H1 (cell line): ENCODE measurements around the gene GCNT1. TPM values are rescaled to one million over a fixed set of nuclear protein-coding genes. Genes with fewer than 3 reads are reported as not detected.

Experiments
- CTCF ChIA-PET: fragments of 300-600 bp; sonication (Branson Sonifier 250); formaldehyde crosslinking; loops from one replicate; lab custom pipeline; 2021; ENCODE audit not compliant: partially characterized antibody; lab: Charles Lee
- POLR2A ChIA-PET: fragments of 300-600 bp; sonication (Branson Sonifier 250); formaldehyde crosslinking; loops from one replicate; lab custom pipeline; 2021; ENCODE audit warnings: inconsistent platforms; ENCODE audit not compliant: partially characterized antibody; lab: Charles Lee
- DNase-seq, 2 experiments: peaks; one replicate each; pipeline versions ENCODE4 v3.0.0 to v3.0.0-alpha.2; 2010 to 2022; ENCODE audit warnings: low spot score in 2 of 2, low read depth in 1 of 2, mixed read lengths in 1 of 2
- FAIRE-seq: peaks from 2 replicates; lab custom pipeline; 2011; peaks lifted over from hg19 to GRCh38; lab: Jason Lieb, UNC
- H2AFZ ChIP-seq: 2 replicates; pipeline ENCODE4 v1.8.1; 2012; ENCODE audit warnings: low read length, inconsistent platforms
- H2AK5ac ChIP-seq: 2 replicates; pipeline ENCODE4 v1.6.1; 2013; ENCODE audit warnings: low read depth, low read length
- H2BK120ac ChIP-seq: replicated peaks from 2 replicates; pipeline ENCODE3; 2013; ENCODE audit warnings: low read depth, low read length, inconsistent platforms
- H2BK12ac ChIP-seq: 2 replicates; pipeline ENCODE4 v1.6.1; 2013; ENCODE audit warnings: low read depth, low read length
- H2BK15ac ChIP-seq: 2 replicates; pipeline ENCODE4 v1.6.1; 2013; ENCODE audit warnings: low read length
- H2BK20ac ChIP-seq: 2 replicates; pipeline ENCODE4 v1.6.1; 2013; ENCODE audit warnings: low read length
- H2BK5ac ChIP-seq: 2 replicates; pipeline ENCODE4 v1.6.1; 2013; ENCODE audit warnings: low read depth, low read length
- H3K14ac ChIP-seq: 2 replicates; pipeline ENCODE4 v1.6.1; 2013; ENCODE audit warnings: inconsistent platforms; ENCODE audit not compliant: insufficient read length
- H3K18ac ChIP-seq: 2 replicates; pipeline ENCODE4 v1.6.1; 2013; ENCODE audit warnings: low read length; ENCODE audit errors: extremely low read depth
- H3K23ac ChIP-seq: 2 replicates; pipeline ENCODE4 v1.6.1; 2013; ENCODE audit warnings: inconsistent platforms; ENCODE audit not compliant: insufficient read length
- H3K23me2 ChIP-seq: 2 replicates; pipeline ENCODE4 v1.6.1; 2013; ENCODE audit warnings: low read depth, low read length
- H3K27ac ChIP-seq: 2 replicates; pipeline ENCODE4 v1.6.1; 2011; ENCODE audit warnings: low read depth, low read length, inconsistent platforms
- H3K27me3 ChIP-seq, 4 experiments: replicated peaks in 1 of 4; 1 replicate in 1 of 4; 2 replicates in 3 of 4; pipeline versions ENCODE4 v1.6.1 to v1.8.1; 2011 to 2013; ENCODE audit warnings: low read length in 3 of 4, mild to moderate bottlenecking in 3 of 4, inconsistent platforms in 2 of 4, mixed read lengths in 2 of 4, moderate library complexity in 1 of 4; ENCODE audit not compliant: control insufficient read depth in 3 of 4, insufficient read depth in 3 of 4; ENCODE audit errors: extremely low read depth in 1 of 4
- H3K36me3 ChIP-seq, 4 experiments: 2 replicates each; pipeline versions ENCODE4 v1.6.1 to v1.8.1; 2011 to 2013; ENCODE audit warnings: mild to moderate bottlenecking in 4 of 4, low read length in 3 of 4, moderate library complexity in 2 of 4, control low read depth in 1 of 4, inconsistent platforms in 1 of 4; ENCODE audit not compliant: insufficient read depth in 4 of 4, control insufficient read depth in 2 of 4
- H3K4ac ChIP-seq: replicated peaks from 2 replicates; pipeline ENCODE3; 2013; ENCODE audit warnings: low read length, low read depth, mixed read lengths, inconsistent platforms; ENCODE audit not compliant: insufficient read length
- H3K4me1 ChIP-seq, 4 experiments: replicated peaks in 1 of 4; 1 replicate in 1 of 4; 2 replicates in 3 of 4; pipeline versions ENCODE4 v1.6.1 to v1.8.1; 2011 to 2013; ENCODE audit warnings: low read length in 3 of 4, inconsistent platforms in 2 of 4, mixed read lengths in 1 of 4; ENCODE audit not compliant: insufficient read depth in 4 of 4, control insufficient read depth in 3 of 4
- H3K4me2 ChIP-seq, 2 experiments: 2 replicates each; pipeline versions ENCODE4 v1.6.1 to v1.8.1; 2011 to 2013; ENCODE audit warnings: low read depth in 2 of 2, low read length in 2 of 2, control low read depth in 1 of 2, inconsistent platforms in 1 of 2, mild to moderate bottlenecking in 1 of 2; ENCODE audit not compliant: insufficient read depth in 1 of 2
- H3K4me3 ChIP-seq, 4 experiments: fragments of 200-600, 300-600 bp in 1 of 4; sonication (generic), shearing (Covaris generic), sonication (Bioruptor Twin) in 1 of 4; 2 replicates each; pipeline versions ENCODE4 v1.5.1 to v1.8.1; 2011 to 2016; ENCODE audit warnings: low read length in 4 of 4, low read depth in 3 of 4, control low read depth in 2 of 4, inconsistent platforms in 2 of 4, mild to moderate bottlenecking in 2 of 4, mixed read lengths in 1 of 4, moderate library complexity in 1 of 4; ENCODE audit not compliant: insufficient read depth in 2 of 4; ENCODE audit errors: extremely low read depth in 1 of 4
- H3K56ac ChIP-seq: replicated peaks from 2 replicates; pipeline ENCODE3; 2013; ENCODE audit warnings: low read depth, mild to moderate bottlenecking, mixed read lengths, low read length, inconsistent platforms; ENCODE audit not compliant: insufficient read length
- H3K79me1 ChIP-seq: 2 replicates; pipeline ENCODE4 v1.6.1; 2013; ENCODE audit warnings: low read depth, low read length, control low read depth
- H3K79me2 ChIP-seq, 2 experiments: 2 replicates each; pipeline versions ENCODE4 v1.6.1 to v1.8.1; 2012 to 2013; ENCODE audit warnings: low read length in 2 of 2, mild to moderate bottlenecking in 2 of 2, inconsistent platforms in 1 of 2; ENCODE audit not compliant: insufficient read depth in 2 of 2, control insufficient read depth in 1 of 2
- H3K9ac ChIP-seq, 4 experiments: replicated peaks in 1 of 4; 1 replicate in 1 of 4; 2 replicates in 3 of 4; pipeline versions ENCODE4 v1.6.1 to v1.8.1; 2011 to 2013; ENCODE audit warnings: low read depth in 3 of 4, low read length in 3 of 4, control low read depth in 2 of 4, mild to moderate bottlenecking in 2 of 4, moderate library complexity in 2 of 4, inconsistent platforms in 1 of 4; ENCODE audit errors: extremely low read depth in 1 of 4
- H3K9me3 ChIP-seq, 2 experiments: 2 replicates each; pipeline versions ENCODE4 v1.6.1 to v1.8.1; 2012 to 2013; ENCODE audit warnings: mild to moderate bottlenecking in 2 of 2, moderate library complexity in 2 of 2, control low read depth in 1 of 2, inconsistent platforms in 1 of 2, low read depth in 1 of 2, low read length in 1 of 2, mixed read lengths in 1 of 2; ENCODE audit not compliant: insufficient read depth in 2 of 2
- H4K20me1 ChIP-seq, 2 experiments: replicated peaks in 1 of 2; 2 replicates each; pipeline versions ENCODE3 to v1.8.1; 2011 to 2013; ENCODE audit warnings: inconsistent platforms in 2 of 2, low read length in 2 of 2, mild to moderate bottlenecking in 1 of 2; ENCODE audit not compliant: insufficient read depth in 2 of 2, control insufficient read depth in 1 of 2
- H4K5ac ChIP-seq: 2 replicates; pipeline ENCODE4 v1.6.1; 2013; ENCODE audit warnings: low read length, low read depth, mixed read lengths, inconsistent platforms; ENCODE audit not compliant: insufficient read length
- H4K8ac ChIP-seq: 2 replicates; pipeline ENCODE4 v1.8.0; 2013; ENCODE audit warnings: mild to moderate bottlenecking, moderate library complexity, low read length, inconsistent platforms; ENCODE audit not compliant: insufficient read depth; ENCODE audit errors: extremely low read depth
- H4K91ac ChIP-seq: replicated peaks from 2 replicates; pipeline ENCODE3; 2013; ENCODE audit warnings: low read length, mixed read lengths, inconsistent platforms; ENCODE audit not compliant: insufficient read length
- HDAC2 ChIP-seq, 2 experiments: fragments of 300-600 bp in 1 of 2; sonication (generic) in 1 of 2; IDR thresholded peaks; 2 replicates each; pipeline ENCODE4 v1.6.1; 2011 to 2012; ENCODE audit warnings: low read depth in 2 of 2, low read length in 2 of 2, mild to moderate bottlenecking in 2 of 2, moderate library complexity in 2 of 2, borderline replicate concordance in 1 of 2, inconsistent platforms in 1 of 2
- MAX ChIP-seq: IDR thresholded peaks from 2 replicates; pipeline ENCODE4 v1.6.1; 2012; ENCODE audit warnings: inconsistent platforms
- SP4 ChIP-seq: IDR thresholded peaks from 2 replicates; pipeline ENCODE4 v1.6.1; 2012; ENCODE audit warnings: low read length, inconsistent platforms
- WGBS, 2 experiments: shearing (Covaris generic) in 1 of 2; methylation state at CpG; one replicate each; pipeline versions ENCODE4 v1.1.6 to v1.1.7; 2013 to 2015; ENCODE audit warnings: low lambda C conversion rate in 2 of 2, mixed read lengths in 2 of 2, inconsistent platforms in 1 of 2, low coverage in 1 of 2, missing lambda C conversion rate in 1 of 2; ENCODE audit not compliant: insufficient replicate concordance in 2 of 2, insufficient coverage in 1 of 2, insufficient read length in 1 of 2; ENCODE audit errors: extremely low coverage in 1 of 2, missing lambda C conversion rate in 1 of 2; 5-methylcytosine and 5-hydroxymethylcytosine counted together
- polyA plus RNA-seq, 7 experiments: library from polyadenylated mRNA; depleted of rRNA in 3 of 7; stranded (reverse) in 5 of 7; unstranded in 2 of 7; fragments of >200 nt in 5 of 7; fragments of 200-250 nt in 2 of 7; gene quantifications; 1 replicate in 5 of 7; 2 replicates in 1 of 7; 4 replicates in 1 of 7; pipeline versions ENCODE4 v1.2.1 to v1.2.3, GENCODE V29; 2011 to 2013; ENCODE audit warnings: missing spikeins in 2 of 7, mixed read lengths in 2 of 7
- total RNA-seq: library from RNA; stranded (reverse); fragmentation: NEBNext Ultra II Directional; extraction: Animal tissue kit (Norgen Biotek cat#: 25700); gene quantifications from 2 replicates; pipeline ENCODE4 v1.2.1, GENCODE V29; 2021

Gene GCNT1
- total and polyA plus RNA-seq, 2 of the 8 experiments (the other 6 are each of a cell fraction or from before 2014, with no cell fraction given), result 13.0 to 16.5 TPM

DNA sequence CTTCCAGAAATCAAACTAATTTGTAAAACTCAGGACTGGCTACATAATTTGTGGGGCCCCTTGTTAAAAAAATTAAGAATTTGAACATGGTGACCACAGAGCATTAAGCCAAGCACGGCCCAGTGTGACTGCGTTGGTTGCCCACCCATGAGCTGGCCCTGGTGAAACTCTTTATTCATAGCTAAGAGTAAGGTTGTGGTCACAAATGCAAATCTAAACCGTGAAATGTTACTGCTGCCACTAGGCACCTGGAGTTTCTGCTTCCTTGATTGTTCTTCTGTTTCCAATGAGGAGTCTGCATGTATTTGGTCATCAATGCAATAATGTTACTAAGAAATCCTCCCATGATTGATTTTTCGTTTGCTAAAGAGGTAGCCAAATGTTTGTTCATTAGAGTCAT, 4.2 kb downstream of the GCNT1 start:
- H3K4me2 ChIP-seq, result no peak overlapping the region
- TF ChIP-seq SP4, result no peak
- TF ChIP-seq MAX, result no peak
- no peak for TF ChIP-seq HDAC2 (IDR thresholded peaks at IDR 0.05; ENCODE audit: borderline replicate concordance in 1 of 2, low read depth in 2 of 2, low read length in 2 of 2)
- H2BK12ac ChIP-seq, result no peak overlapping the region
- no peak overlapping the region for H2AK5ac ChIP-seq
- H2AFZ ChIP-seq, result no peak overlapping the region
- no peak overlapping the region for H3K18ac ChIP-seq
- H3K14ac ChIP-seq, result no peak overlapping the region
- H3K23ac ChIP-seq, result no peak overlapping the region
- H3K27me3 ChIP-seq, result peaks cover 0 to 9% (median 4%) of the 10 kb centered on the region in 4 experiments; a peak in 6 of 7 replicates
- no peak overlapping the region for H3K56ac ChIP-seq
- no peak for DNase-seq
- H4K5ac ChIP-seq, result no peak overlapping the region
- peaks cover 0 to 35% of the 10 kb centered on the region in 2 experiments; a peak in 2 of 4 replicates for H3K79me2 ChIP-seq
- peaks cover 0 to 3% (median 2%) of the 10 kb centered on the region in 4 experiments; a peak in 4 of 7 replicates for H3K4me1 ChIP-seq
- ChIA-PET CTCF (interaction anchor here (1.4 to 2.1 kb wide), 2 partner anchors 15 to 196 kb away, joined by 5 to 7 read pairs; no protein-coding TSS in a partner anchor), POLR2A (no interaction called here)
- no peak overlapping the region for H2BK5ac ChIP-seq
- H3K36me3 ChIP-seq, result no peaks in the 10 kb centered on the region; a peak in 1 of 8 replicates
- no peak overlapping the region for H4K8ac ChIP-seq
- WGBS, 2 experiments, result 87% methylated on average over 4 of the region's 4 CpGs; no CpG with 5 or more reads in 1 of the 2 experiments
- FAIRE-seq, result no peak
- no peak overlapping the region for H3K9ac ChIP-seq
- no peak overlapping the region for H3K27ac ChIP-seq
- H4K91ac ChIP-seq, result no peak overlapping the region
- H3K4me3 ChIP-seq, result no peak overlapping the region
- H3K4ac ChIP-seq, result no peak overlapping the region
- H3K9me3 ChIP-seq, result no peaks in the 10 kb centered on the region
- no peak overlapping the region for H2BK20ac ChIP-seq
- H4K20me1 ChIP-seq, result no peaks in the 10 kb centered on the region
- peaks cover 12% of the 10 kb centered on the region for H3K23me2 ChIP-seq
- H2BK120ac ChIP-seq, result no peak overlapping the region
- no peak overlapping the region for H2BK15ac ChIP-seq
- 0 out of 2 replicates have a peak, but pooled peaks cover 4% of the 10 kb centered on the region for H3K79me1 ChIP-seq
